HG03442 (cell line): ENCODE results near the gene NDST1.
"Not testable (repeated sequence)": the region's sequence is repeated elsewhere in the genome, so short reads cannot be mapped to it uniquely, and the experiment has no call there.

Source experiments
- ATAC-seq: cut with Tn5 transposase; IDR thresholded peaks from one replicate; pipeline ENCODE4 v1.9.1; 2021; ENCODE audit warnings: mild to moderate bottlenecking, moderate library complexity; ENCODE audit not compliant: unreplicated experiment

Gene NDST1

GRCh38 chr5:150507474-150508276 lies at the start of gene NDST1:
NDST1 (plus strand) TSS chr5:150508131; CDS start chr5:150521255, 13,124 bp downstream.
- no peak for ATAC-seq

GRCh38 chr5:150458802-150459557 lies 49.0 kb upstream of the NDST1 start:
- peak; percentile 44 for ATAC-seq

- ATAC-seq = no peak
These were observed 47.1 kb upstream of the NDST1 start for GRCh38 chr5:150460781-150461180.

GRCh38 chr5:150461231-150461630 lies 46.7 kb upstream of the NDST1 start:
- peak; percentile 76 for ATAC-seq

- ATAC-seq = no peak
These were observed 43.3 kb upstream of the NDST1 start for GRCh38 chr5:150464554-150465012.

- no peak for ATAC-seq
These were observed 42.0 kb upstream of the NDST1 start for GRCh38 chr5:150465927-150466326.

- no peak for ATAC-seq
These were observed 39.7 kb upstream of the NDST1 start for GRCh38 chr5:150468206-150468605.

GRCh38 chr5:150469718-150470469 lies 38.0 kb upstream of the NDST1 start:
- ATAC-seq = no peak

GRCh38 chr5:150473673-150474358 lies 34.1 kb upstream of the NDST1 start:
- ATAC-seq = no peak

- not testable (repeated sequence) for ATAC-seq
These were observed 31.4 kb upstream of the NDST1 start for GRCh38 chr5:150476568-150476967.

- no peak for ATAC-seq
These were observed 28.5 kb upstream of the NDST1 start for GRCh38 chr5:150479416-150479815.

- no peak for ATAC-seq
These were observed 26.3 kb upstream of the NDST1 start for GRCh38 chr5:150481708-150481965.

- no peak for ATAC-seq
These were observed 25.9 kb upstream of the NDST1 start for GRCh38 chr5:150481972-150482406.

GRCh38 chr5:150484964-150485692 lies 22.8 kb upstream of the NDST1 start:
- no peak for ATAC-seq

GRCh38 chr5:150485693-150486401 lies 22.1 kb upstream of the NDST1 start:
- ATAC-seq = no peak

- no peak for ATAC-seq
These were observed 21.3 kb upstream of the NDST1 start for GRCh38 chr5:150486402-150487198.

GRCh38 chr5:150487199-150488061 lies 20.5 kb upstream of the NDST1 start:
- ATAC-seq = no peak
